ENCODE measurements around the gene ARHGAP18.

The ARHGAP18 gene

DNA sequence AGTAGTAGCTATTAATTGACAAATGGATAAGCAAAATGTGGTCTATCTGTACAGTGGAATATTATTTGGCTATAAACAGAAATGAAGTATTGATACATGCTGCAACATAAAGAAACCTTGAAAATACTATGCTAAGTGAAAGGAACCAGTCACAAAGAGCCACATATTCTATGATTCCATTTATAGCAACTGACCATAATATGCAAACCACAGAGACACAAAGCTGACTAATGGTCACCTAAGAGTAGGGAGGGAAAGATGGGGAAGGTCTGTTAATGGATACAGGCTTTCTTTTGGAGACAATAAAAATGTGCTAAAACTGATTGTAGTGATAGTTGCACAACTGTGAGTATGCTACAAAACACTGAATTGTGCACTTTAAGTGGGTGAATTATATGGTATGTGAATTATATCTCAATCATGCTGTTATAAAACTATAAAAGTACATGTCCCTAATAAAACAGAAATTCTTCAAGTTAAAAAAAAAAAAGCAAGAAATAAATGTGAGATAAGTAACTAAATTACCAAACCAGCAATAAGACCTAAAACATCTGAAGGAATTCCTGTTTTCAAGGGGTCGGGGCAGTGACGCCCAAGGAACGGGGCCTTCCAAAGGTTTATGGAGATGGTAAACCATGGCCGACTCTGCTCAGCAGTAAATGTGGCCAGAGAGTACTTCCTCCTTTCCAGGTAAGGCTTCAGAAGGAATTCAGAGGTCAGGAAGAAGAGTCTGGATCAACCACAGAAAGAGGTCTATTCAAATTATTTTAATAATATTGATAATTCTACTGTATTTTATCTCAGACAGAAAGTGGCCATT is 75.4 kb downstream of the ARHGAP18 start:
- Histone ChIP-seq H3F3A (ENCODE audit: low read depth) (no peaks in the 10 kb centered on the region), H3K9me3 (ENCODE audit: insufficient read depth, low read depth, low read length) (no peaks in the 10 kb centered on the region), H3K4me3 (ENCODE audit: low read length, poor library complexity, severe bottlenecking) (no peak overlapping the region), H2AFZ (ENCODE audit: low read length) (no peak overlapping the region), H3K4me1 (ENCODE audit: insufficient read depth, low read length, poor library complexity, severe bottlenecking) (no peaks in the 10 kb centered on the region), H3K4me2 (ENCODE audit: low read depth, low read length, poor library complexity, severe bottlenecking) (no peak overlapping the region), H3K36me3 (ENCODE audit: insufficient read depth, low read length) (peaks cover 7% of the 10 kb centered on the region), H3K27me3 (ENCODE audit: insufficient read depth, low read length, poor library complexity, severe bottlenecking) (no peaks in the 10 kb centered on the region), H3K79me2 (ENCODE audit: insufficient read depth, low read length) (no peaks in the 10 kb centered on the region), H3K9ac (ENCODE audit: low read depth, low read length, poor library complexity, severe bottlenecking) (no peak overlapping the region), H3K9me2 (replicated peaks; ENCODE audit: low read depth, low read length) (no peaks in the 10 kb centered on the region), H4K20me1 (ENCODE audit: insufficient read depth, low read length, poor library complexity, severe bottlenecking) (no peaks in the 10 kb centered on the region)
- TF ChIP-seq EZH2phosphoT487 (IDR thresholded peaks at IDR 0.05; ENCODE audit: borderline replicate concordance) = no peak
- TF ChIP-seq, protein P1, sequence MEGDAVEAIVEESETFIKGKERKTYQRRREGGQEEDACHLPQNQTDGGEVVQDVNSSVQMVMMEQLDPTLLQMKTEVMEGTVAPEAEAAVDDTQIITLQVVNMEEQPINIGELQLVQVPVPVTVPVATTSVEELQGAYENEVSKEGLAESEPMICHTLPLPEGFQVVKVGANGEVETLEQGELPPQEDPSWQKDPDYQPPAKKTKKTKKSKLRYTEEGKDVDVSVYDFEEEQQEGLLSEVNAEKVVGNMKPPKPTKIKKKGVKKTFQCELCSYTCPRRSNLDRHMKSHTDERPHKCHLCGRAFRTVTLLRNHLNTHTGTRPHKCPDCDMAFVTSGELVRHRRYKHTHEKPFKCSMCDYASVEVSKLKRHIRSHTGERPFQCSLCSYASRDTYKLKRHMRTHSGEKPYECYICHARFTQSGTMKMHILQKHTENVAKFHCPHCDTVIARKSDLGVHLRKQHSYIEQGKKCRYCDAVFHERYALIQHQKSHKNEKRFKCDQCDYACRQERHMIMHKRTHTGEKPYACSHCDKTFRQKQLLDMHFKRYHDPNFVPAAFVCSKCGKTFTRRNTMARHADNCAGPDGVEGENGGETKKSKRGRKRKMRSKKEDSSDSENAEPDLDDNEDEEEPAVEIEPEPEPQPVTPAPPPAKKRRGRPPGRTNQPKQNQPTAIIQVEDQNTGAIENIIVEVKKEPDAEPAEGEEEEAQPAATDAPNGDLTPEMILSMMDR (conservative IDR thresholded peaks at IDR 0.05; ENCODE audit: low read length) = no peak

DNA sequence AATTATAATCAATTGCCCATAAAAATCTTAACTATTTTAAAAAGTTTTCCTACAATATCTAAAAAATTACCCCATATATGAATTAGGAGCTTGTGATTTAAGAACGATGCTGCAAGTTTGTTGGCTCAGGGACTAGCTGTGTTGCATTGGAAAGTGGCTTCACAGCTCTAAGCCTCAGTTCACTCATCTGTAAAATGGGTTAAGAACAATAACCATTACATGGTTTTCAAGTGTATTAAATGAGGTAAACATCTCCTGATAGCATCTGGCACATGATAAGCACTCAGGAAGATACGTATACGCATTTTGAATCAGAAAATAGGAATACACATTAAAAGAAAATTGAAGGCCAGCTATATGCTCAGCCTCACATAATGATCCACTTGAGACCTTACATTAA is 76.4 kb downstream of the ARHGAP18 start:
- no peaks in the 10 kb centered on the region for H4K20me1 ChIP-seq (ENCODE audit: insufficient read depth, low read length, poor library complexity, severe bottlenecking)
- TF ChIP-seq, protein P1 (conservative IDR thresholded peaks at IDR 0.05; ENCODE audit: low read length) = no peak
- TF ChIP-seq EZH2phosphoT487 (IDR thresholded peaks at IDR 0.05; ENCODE audit: borderline replicate concordance) = no peak
- no peaks in the 10 kb centered on the region for H3K4me1 ChIP-seq (ENCODE audit: insufficient read depth, low read length, poor library complexity, severe bottlenecking)
- H3F3A ChIP-seq (ENCODE audit: low read depth) = no peaks in the 10 kb centered on the region
- no peak overlapping the region for H3K4me3 ChIP-seq (ENCODE audit: low read length, poor library complexity, severe bottlenecking)
- no peaks in the 10 kb centered on the region for H3K79me2 ChIP-seq (ENCODE audit: insufficient read depth, low read length)
- no peaks in the 10 kb centered on the region for H3K9me3 ChIP-seq (ENCODE audit: insufficient read depth, low read depth, low read length)
- H3K36me3 ChIP-seq (ENCODE audit: insufficient read depth, low read length) = peaks cover 8% of the 10 kb centered on the region
- no peak overlapping the region for H2AFZ ChIP-seq (ENCODE audit: low read length)
- no peaks in the 10 kb centered on the region for H3K9me2 ChIP-seq (replicated peaks; ENCODE audit: low read depth, low read length)
- no peaks in the 10 kb centered on the region for H3K27me3 ChIP-seq (ENCODE audit: insufficient read depth, low read length, poor library complexity, severe bottlenecking)
- no peak overlapping the region for H3K4me2 ChIP-seq (ENCODE audit: low read depth, low read length, poor library complexity, severe bottlenecking)
- no peak overlapping the region for H3K9ac ChIP-seq (ENCODE audit: low read depth, low read length, poor library complexity, severe bottlenecking)

DNA sequence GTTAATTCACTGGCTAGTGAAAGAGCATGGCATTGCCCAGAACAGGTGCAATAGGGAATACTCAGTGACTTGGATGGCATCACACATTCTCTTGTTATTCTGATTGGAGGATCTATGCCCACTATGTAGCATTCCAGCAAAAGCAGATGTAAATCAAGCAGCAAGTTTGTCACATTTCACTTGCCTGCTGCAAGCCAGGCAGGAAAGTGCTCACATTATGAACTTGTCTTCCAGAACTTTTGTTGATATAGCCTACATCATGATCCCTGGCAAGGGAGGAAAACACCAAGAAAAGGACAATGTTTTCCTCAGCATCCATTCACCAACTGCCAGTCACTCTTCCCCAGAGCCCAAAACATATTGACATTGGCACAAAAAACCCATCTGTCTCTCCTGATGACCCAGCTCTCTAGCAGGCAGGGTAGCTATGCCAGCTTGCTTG is 77.8 kb downstream of the ARHGAP18 start:
- peaks cover 9% of the 10 kb centered on the region for H3K36me3 ChIP-seq (ENCODE audit: insufficient read depth, low read length)
- no peak overlapping the region for H3K4me2 ChIP-seq (ENCODE audit: low read depth, low read length, poor library complexity, severe bottlenecking)
- H3K79me2 ChIP-seq (ENCODE audit: insufficient read depth, low read length) = no peaks in the 10 kb centered on the region
- H3K27me3 ChIP-seq (ENCODE audit: insufficient read depth, low read length, poor library complexity, severe bottlenecking) = no peaks in the 10 kb centered on the region
- no peaks in the 10 kb centered on the region for H4K20me1 ChIP-seq (ENCODE audit: insufficient read depth, low read length, poor library complexity, severe bottlenecking)
- 0 out of 2 replicates have a peak, but pooled peaks cover 2% of the 10 kb centered on the region for H3F3A ChIP-seq (ENCODE audit: low read depth)
- H3K4me1 ChIP-seq (ENCODE audit: insufficient read depth, low read length, poor library complexity, severe bottlenecking) = no peaks in the 10 kb centered on the region
- H3K9me3 ChIP-seq (ENCODE audit: insufficient read depth, low read depth, low read length) = no peaks in the 10 kb centered on the region
- no peak overlapping the region for H3K9ac ChIP-seq (ENCODE audit: low read depth, low read length, poor library complexity, severe bottlenecking)
- H3K9me2 ChIP-seq (replicated peaks; ENCODE audit: low read depth, low read length) = no peaks in the 10 kb centered on the region
- no peak overlapping the region for H2AFZ ChIP-seq (ENCODE audit: low read length)
- TF ChIP-seq, protein P1 (conservative IDR thresholded peaks at IDR 0.05; ENCODE audit: low read length) = no peak
- TF ChIP-seq EZH2phosphoT487 (IDR thresholded peaks at IDR 0.05; ENCODE audit: borderline replicate concordance) = no peak
- no peak overlapping the region for H3K4me3 ChIP-seq (ENCODE audit: low read length, poor library complexity, severe bottlenecking)
